HepG2 (cell line): ENCODE data around the gene IL27RA.

ENCODE experiments used
- PHB2 ChIP-seq: fragments of 450-650 bp; IDR thresholded peaks from 2 replicates; pipeline ENCODE4 v1.6.1; 2018; ENCODE audit not compliant: partially characterized antibody
- ZSCAN22 ChIP-seq: sonication (generic); formaldehyde crosslinking; IDR thresholded peaks from 2 replicates; pipeline ENCODE4 v1.4.0; 2020; ENCODE audit warnings: mild to moderate bottlenecking, missing genetic modification reagents

GRCh38 chr19:14078411-14078810, 46.8 kb downstream of the IL27RA start:
- TF ChIP-seq ZSCAN22: no peak
- no peak for TF ChIP-seq PHB2
